Uterus (tissue), 4 donors: ENCODE measurements around the gene ACTL10. TPM values are rescaled to one million over a fixed set of nuclear protein-coding genes. Genes with fewer than 3 reads are reported as not detected.

Experiments
- DNase-seq, 2 donors: peaks; one replicate each; pipeline ENCODE4 v3.0.0-alpha.2; 2019 to 2020
- H3K27ac ChIP-seq, 2 donors: fragments of 200-600 bp; sonication (generic); 1 replicate in 1 of 2; 2 replicates in 1 of 2; pipeline ENCODE4 v1.5.1; 2016 to 2018
- H3K27me3 ChIP-seq, 2 donors: fragments of 200-600 bp; sonication (generic); one replicate each; pipeline ENCODE4 v1.5.1; 2018 to 2019; ENCODE audit warnings: control low read depth in 1 of 2
- H3K36me3 ChIP-seq, 2 donors: fragments of 200-600 bp; sonication (generic); one replicate each; pipeline ENCODE4 v1.5.1; 2019; ENCODE audit warnings: control low read depth in 1 of 2
- H3K4me1 ChIP-seq, 2 donors: fragments of 200-600 bp; sonication (generic); one replicate each; pipeline ENCODE4 v1.5.1; 2018 to 2019; ENCODE audit warnings: control low read depth in 1 of 2
- H3K4me3 ChIP-seq, 2 donors: fragments of 200-600 bp; sonication (generic); 1 replicate in 1 of 2; 2 replicates in 1 of 2; pipeline ENCODE4 v1.5.1; 2018 to 2019; ENCODE audit warnings: mild to moderate bottlenecking in 1 of 2
- H3K9me3 ChIP-seq, 2 donors: fragments of 200-600 bp; sonication (generic); one replicate each; pipeline ENCODE4 v1.5.1; 2019; ENCODE audit warnings: control low read depth in 1 of 2
- POLR2A ChIP-seq, 2 donors: fragments of 450-650 bp; IDR thresholded peaks; one replicate each; pipeline ENCODE4 v1.6.1; 2016; ENCODE audit warnings: antibody characterized with exemption in 2 of 2, mild to moderate bottlenecking in 1 of 2, moderate library complexity in 1 of 2
- intact Hi-C: fragments of 100-400 bp; cut with DNase I; formaldehyde crosslinking; loops from one replicate; pipeline ENCODE4 v1.15.1; 2023; ENCODE audit warnings: low total_unique reads
- total RNA-seq, 4 donors: library from RNA; depleted of rRNA in 3 of 4; stranded (reverse); fragments of >200 nt in 3 of 4; gene quantifications; one replicate each; pipeline versions ENCODE4 v1.1.0 to v1.2.4, GENCODE V29; 2014 to 2023
- TF ChIP-seq, protein P1 (sequence below), 4 experiments: fragments of 200-600 bp in 2 of 4; fragments of 450-650 bp in 2 of 4; sonication (generic) in 2 of 4; IDR thresholded peaks; one replicate each; pipeline ENCODE4 v1.5.1; 2016 to 2019; ENCODE audit warnings: antibody characterized with exemption in 4 of 4, mild to moderate bottlenecking in 2 of 4, moderate library complexity in 1 of 4
- donor health status: DM: yes; HTN: yes; CAD: no.

ACTL10 gene
- total RNA-seq, 4 donors from 2014 or later: 1.4 to 4.4 (median 1.9) TPM; not detected in 1

DNA sequence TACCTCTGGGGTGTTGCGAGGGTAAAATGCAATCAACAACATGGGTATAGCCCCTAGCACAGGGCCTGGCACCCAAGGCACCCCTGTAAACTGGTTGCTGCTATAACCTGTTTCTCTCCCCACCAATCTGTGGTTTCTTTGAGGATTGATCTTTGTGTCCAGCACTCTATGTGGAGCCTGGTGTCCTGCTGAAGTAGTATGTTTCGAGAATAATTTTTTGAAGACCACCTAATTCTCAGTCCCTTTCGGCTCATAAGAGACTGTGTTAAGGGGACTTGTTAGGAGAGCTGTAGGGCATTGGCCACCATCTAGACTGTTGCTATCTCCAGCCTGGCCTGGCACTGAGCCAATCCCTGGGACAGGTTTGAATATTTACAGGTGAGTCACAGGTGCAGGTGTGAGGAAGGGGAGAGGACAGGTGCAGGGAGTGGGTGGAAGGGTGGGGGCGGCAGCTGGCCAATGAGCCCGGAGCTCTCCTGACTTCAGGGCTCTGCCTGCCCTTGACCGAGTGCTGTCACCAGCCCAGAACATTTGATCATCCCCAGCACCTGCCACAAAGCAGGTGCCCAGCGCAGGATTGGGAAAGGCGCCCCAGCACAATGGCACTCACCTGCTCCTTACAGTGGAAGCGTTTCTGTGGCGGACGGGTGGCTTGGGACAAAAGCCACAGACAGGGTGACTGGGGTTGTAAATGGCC lies 12.7 kb upstream of the ACTL10 start:
- Histone ChIP-seq H3K27me3 (no peaks in the 10 kb centered on the region), H3K36me3 (no peaks in the 10 kb centered on the region), H3K4me3 (no peak overlapping the region), H3K27ac (peak overlapping the region in 1 of 2 donors; percentile 57), H3K4me1 (peaks cover 0 to 4% of the 10 kb centered on the region in 2 donors), H3K9me3 (no peaks in the 10 kb centered on the region)
- peak; percentile 24 to 48 for DNase-seq
- intact Hi-C loops: no loop called here
- TF ChIP-seq POLR2A (IDR thresholded peaks at IDR 0.05): no peak
- TF ChIP-seq, protein P1, sequence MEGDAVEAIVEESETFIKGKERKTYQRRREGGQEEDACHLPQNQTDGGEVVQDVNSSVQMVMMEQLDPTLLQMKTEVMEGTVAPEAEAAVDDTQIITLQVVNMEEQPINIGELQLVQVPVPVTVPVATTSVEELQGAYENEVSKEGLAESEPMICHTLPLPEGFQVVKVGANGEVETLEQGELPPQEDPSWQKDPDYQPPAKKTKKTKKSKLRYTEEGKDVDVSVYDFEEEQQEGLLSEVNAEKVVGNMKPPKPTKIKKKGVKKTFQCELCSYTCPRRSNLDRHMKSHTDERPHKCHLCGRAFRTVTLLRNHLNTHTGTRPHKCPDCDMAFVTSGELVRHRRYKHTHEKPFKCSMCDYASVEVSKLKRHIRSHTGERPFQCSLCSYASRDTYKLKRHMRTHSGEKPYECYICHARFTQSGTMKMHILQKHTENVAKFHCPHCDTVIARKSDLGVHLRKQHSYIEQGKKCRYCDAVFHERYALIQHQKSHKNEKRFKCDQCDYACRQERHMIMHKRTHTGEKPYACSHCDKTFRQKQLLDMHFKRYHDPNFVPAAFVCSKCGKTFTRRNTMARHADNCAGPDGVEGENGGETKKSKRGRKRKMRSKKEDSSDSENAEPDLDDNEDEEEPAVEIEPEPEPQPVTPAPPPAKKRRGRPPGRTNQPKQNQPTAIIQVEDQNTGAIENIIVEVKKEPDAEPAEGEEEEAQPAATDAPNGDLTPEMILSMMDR (IDR thresholded peaks at IDR 0.05): no peak

GRCh38 chr20:33654680-33655161 lies 12.0 kb upstream of the ACTL10 start:
- Histone ChIP-seq H3K27me3 (no peaks in the 10 kb centered on the region), H3K4me3 (no peak overlapping the region), H3K9me3 (no peaks in the 10 kb centered on the region), H3K4me1 (peaks cover 0 to 4% of the 10 kb centered on the region in 2 donors), H3K36me3 (no peaks in the 10 kb centered on the region), H3K27ac (no peak overlapping the region)
- TF ChIP-seq, protein P1 (IDR thresholded peaks at IDR 0.05): no peak
- no peak for TF ChIP-seq POLR2A (IDR thresholded peaks at IDR 0.05)
- intact Hi-C loops: no loop called here
- DNase-seq: no peak

DNA sequence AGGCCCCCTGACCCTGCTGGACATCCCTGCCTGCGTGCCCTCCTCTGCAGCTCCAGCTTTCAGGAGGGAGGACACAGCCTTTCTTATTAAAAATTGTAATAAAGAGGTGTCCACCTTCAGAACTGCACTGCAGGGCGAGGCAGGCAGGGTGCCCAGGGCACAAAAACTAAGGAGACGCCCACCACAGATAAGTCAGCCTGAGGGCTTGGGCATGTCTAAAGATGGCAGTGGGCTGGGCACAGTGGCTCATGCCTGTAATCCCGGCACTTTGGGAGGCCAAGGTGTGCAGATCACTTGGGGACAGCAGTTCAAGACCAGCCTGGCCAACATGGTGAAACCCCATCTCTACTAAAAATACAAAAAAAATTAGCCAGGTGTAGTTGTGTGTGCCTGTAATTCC lies 11.6 kb upstream of the ACTL10 start:
- TF ChIP-seq, protein P1 (IDR thresholded peaks at IDR 0.05): no peak
- no peak for TF ChIP-seq POLR2A (IDR thresholded peaks at IDR 0.05)
- no peak for DNase-seq
- H3K4me3 ChIP-seq: no peak overlapping the region
- H3K27ac ChIP-seq: no peak overlapping the region
- intact Hi-C loops: no loop called here
- no peaks in the 10 kb centered on the region for H3K36me3 ChIP-seq
- no peaks in the 10 kb centered on the region for H3K27me3 ChIP-seq
- H3K4me1 ChIP-seq: peaks cover 0 to 4% of the 10 kb centered on the region in 2 donors
- no peaks in the 10 kb centered on the region for H3K9me3 ChIP-seq

DNA sequence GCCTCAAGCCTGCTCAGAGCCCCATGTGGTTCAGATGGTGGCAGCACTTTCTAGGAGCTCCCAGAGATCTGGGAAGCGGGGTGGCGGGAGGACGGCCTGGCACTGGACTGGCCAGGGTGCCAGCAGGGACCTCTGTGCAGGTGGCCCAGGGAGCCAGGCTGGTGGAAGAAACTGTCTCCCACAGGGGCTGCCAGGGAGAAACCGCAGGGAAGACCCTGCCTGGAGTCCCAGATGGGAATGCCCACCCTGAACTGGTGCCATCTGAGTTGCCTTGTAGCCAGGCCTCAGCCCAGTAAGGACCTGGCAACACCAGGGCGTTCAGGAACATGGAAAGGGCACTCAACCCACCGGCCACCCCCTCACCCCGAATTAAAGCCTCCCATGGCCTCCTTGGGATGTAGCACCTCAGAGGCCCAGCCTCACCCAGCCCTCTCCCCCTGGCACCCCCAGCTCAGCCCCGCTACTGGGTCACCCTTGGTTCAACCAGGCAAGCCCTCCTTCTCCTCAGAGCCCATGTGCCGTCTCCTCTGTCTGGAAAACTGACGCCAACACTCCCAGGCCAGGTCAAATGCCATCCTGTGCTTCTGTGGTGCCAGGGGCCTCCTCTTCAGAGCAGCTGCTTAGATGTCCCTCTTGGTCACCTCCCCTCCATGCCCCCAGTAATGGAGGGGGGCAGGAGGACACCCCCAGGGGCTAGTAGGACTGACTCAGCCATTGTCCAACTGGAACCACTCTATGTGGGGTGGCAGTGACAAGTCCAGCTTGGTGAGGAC lies 10.5 kb upstream of the ACTL10 start:
- Histone ChIP-seq H3K4me3 (no peak overlapping the region), H3K9me3 (no peaks in the 10 kb centered on the region), H3K27me3 (no peaks in the 10 kb centered on the region), H3K36me3 (no peaks in the 10 kb centered on the region), H3K27ac (no peak overlapping the region), H3K4me1 (peaks cover 0 to 4% of the 10 kb centered on the region in 2 donors)
- peak in 1 of 2 donors; percentile 18 for DNase-seq
- no peak for TF ChIP-seq POLR2A (IDR thresholded peaks at IDR 0.05)
- TF ChIP-seq, protein P1 (IDR thresholded peaks at IDR 0.05): no peak
- intact Hi-C loops: no loop called here
